ENCODE measurements around the gene NTN4.

DNA sequence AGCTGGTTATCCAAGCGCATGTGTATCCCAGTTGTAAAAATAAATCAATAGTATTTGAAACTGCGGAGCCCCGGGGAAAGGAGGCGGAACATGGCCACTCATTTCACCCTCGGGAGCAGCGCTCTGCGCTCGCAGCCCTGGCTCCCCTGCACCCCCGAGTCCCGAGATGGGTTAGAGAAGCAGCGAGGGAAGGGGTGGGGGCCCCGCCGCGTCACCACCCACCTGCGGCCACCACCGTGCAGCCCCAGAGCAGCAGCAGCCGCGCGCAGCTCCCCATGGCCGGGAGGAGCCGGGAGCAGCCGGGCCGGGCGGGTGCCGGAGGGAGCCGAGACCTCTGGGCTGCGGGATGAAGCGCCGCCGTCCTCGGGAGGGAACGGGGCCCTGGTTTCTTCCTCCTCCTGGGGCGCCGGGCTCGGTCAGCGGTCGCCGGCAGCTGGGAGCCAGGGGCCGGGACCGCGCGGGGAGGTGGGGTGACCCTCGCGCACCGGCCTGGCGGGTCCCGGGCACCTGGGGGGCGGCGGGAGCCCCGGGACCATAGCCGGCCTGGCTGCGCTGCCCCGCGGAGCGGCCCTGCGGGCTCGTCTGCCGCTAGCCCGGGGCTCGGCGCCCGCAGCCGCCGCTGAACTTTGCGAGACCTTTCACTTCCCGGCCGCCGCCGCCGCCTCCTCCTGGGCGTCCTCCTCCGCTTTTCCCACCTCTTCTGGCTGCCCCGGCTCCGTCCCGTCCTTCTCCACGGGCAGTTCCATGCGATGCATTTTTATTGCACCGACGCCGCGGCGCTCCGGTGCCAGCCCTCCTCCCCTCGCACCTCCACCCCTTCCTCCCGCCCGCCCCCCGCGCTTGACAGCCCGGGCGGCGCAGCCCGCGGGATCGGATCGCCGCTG lies at the start of gene NTN4:
- TF ChIP-seq EZH2 (IDR thresholded peaks at IDR 0.05; ENCODE audit: insufficient read depth, poor library complexity, severe bottlenecking) = no peak
- no peak for TF ChIP-seq EZH2phosphoT487 (IDR thresholded peaks at IDR 0.05; ENCODE audit: insufficient read depth, low read depth)
